HG02588 (cell line): ENCODE results near the gene NCKIPSD.
A peak's percentile ranks its signal among the peaks of the same experiment; 100 is the strongest.
"Not testable (repeated sequence)": the region's sequence is repeated elsewhere in the genome, so short reads cannot be mapped to it uniquely, and the experiment has no call there.

Source experiments
- ATAC-seq: cut with Tn5 transposase; IDR thresholded peaks from one replicate; pipeline ENCODE4 v1.9.1; 2021; ENCODE audit warnings: mild to moderate bottlenecking, moderate library complexity; ENCODE audit not compliant: unreplicated experiment

The NCKIPSD gene

DNA sequence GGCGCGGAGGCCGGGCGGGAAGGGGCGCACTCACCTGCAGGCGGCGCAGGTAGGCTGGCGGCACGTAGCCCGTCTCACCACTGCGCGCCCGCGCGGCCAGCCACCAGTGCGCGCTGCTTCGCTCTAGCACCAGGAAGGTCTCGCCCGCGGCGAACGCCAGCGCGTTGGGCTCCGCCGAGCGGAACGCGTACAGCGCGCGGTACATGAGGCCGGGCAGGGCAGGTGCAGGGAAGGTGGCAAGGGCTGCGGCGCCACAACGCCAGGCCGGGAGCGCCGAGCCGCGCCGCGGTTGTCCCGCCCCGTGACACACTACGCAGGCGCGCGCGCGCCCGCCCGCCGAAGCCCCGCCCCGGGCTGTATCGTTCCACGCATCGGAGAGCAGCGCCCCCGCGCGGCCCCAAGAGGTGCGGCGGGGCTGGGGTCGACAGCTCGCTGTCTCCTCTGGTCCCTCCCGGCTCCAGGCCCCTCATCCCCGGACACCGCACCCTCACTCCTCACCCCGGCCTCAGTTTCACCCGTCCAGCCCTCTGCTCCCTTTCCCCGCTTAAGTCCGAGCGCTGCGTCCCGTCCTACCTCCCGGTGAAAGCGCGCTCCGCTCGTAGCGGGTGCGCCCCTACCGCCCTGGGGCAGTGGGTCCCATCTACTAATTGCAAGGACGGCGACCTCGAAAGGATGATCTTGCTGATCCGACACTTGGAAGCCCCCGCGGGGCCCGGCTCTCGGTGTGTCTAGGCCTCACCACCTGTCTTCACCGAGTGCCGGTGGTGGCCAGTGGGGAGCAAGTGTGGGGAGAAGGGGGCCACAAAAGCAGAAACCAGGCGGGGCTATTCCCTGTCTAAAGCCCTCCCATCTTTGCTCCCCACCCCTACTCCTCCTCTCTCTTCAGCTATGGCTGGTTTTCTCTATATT lies at the start of gene NCKIPSD:
TSS of gene NCKIPSD (minus strand) at position 313 of the 909 bp plus-strand sequence. CDS start at position 205, 108 bp downstream.
- peak; percentile 85 for ATAC-seq

DNA sequence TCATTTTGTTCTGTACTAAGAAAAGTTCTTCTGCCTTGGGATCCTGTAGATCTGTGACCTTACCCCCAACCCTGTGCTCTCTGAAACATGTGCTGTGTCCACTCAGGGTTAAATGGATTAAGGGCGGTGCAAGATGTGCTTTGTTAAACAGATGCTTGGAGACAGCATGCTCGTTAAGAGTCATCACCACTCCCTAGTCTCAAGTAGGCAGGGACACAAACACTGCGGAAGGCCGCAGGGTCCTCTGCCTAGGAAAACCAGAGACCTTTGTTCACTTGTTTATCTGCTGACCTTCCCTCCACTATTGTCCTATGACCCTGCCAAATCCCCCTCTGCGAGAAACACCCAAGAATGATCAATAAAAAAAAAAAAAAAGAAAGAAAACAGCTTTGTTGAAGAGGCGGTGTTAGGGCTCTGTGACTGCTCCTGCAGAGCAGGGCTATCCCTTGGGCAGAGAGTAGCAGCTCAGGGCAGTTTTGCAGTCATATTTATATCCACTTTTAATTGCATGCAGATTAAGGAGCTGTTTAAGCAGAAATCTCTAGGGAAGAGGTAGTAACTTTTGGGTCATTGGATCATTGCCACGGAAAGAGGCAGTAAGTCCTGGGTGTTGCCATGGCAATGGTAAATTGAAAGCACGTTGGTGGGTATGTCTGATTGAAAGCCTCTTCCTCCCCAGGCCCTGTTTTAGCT lies 49.5 kb upstream of the NCKIPSD start:
- not testable (repeated sequence) for ATAC-seq

DNA sequence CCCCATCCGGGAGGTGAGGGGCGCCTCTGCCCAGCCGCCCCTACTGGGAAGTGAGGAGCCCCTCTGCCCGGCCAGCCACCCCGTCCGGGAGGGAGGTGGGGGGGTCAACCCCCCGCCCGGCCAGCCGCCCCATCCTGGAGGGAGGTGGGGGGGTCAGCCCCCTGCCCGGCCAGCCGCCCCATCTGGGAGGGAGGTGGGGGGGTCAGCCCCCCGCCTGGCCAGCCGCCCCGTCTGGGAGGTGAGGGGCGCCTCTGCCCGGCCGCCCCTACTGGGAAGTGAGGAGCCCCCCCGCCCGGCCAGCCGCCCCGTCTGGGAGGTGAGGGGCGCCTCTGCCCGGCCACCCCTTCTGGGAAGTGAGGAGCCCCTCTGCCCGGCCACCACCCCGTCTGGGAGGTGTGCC lies 48.8 kb upstream of the NCKIPSD start:
- not testable (repeated sequence) for ATAC-seq

DNA sequence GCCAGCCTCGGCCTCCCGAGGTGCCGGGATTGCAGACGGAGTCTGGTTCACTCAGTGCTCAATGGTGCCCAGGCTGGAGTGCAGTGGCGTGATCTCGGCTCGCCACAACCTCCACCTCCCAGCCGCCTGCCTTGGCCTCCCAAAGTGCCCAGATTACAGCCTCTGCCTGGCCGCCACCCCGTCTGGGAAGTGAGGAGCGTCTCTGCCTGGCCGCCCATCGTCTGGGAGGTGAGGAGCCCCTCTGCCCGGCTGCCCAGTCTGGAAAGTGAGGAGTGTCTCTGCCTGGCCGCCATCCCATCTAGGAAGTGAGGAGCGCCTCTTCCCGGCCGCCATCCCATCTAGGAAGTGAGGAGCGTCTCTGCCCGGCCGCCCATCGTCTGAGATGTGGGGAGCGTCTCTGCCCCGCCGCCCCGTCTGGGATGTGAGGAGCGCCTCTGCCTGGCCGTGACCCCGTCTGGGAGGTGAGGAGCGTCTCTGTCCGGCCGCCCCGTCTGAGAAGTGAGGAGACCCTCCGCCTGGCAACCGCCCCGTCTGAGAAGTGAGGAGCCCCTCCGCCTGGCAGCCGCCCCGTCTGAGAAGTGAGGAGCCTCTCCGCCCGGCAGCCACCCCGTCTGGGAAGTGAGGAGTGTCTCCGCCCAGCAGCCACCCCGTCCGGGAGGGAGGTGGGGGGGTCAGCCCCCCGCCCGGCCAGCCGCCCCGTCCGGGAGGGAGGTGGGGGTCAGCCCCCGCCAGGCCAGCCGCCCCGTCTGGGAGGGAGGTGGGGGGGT lies 48.2 kb upstream of the NCKIPSD start:
- not testable (repeated sequence) for ATAC-seq

DNA sequence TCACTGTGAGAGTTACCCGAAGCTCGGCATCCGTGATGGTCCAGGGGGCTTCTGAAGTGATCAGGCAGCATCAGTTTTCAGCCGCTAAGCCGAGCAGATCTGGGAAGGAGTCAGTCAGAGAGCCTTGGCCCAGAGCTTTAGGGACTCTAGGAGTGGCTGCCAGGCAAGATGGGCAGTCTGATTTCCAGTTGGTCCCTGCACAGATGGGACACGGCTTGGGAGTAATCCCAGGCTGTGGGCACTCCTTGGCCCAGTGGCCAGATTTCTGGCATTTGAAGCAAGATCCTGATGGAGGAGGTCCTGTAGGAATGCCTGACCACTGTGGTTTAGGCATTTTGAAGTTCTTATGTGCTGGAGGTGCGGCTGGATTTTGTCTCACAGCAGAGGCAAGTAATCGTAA lies 41.8 kb upstream of the NCKIPSD start:
- ATAC-seq, result no peak

DNA sequence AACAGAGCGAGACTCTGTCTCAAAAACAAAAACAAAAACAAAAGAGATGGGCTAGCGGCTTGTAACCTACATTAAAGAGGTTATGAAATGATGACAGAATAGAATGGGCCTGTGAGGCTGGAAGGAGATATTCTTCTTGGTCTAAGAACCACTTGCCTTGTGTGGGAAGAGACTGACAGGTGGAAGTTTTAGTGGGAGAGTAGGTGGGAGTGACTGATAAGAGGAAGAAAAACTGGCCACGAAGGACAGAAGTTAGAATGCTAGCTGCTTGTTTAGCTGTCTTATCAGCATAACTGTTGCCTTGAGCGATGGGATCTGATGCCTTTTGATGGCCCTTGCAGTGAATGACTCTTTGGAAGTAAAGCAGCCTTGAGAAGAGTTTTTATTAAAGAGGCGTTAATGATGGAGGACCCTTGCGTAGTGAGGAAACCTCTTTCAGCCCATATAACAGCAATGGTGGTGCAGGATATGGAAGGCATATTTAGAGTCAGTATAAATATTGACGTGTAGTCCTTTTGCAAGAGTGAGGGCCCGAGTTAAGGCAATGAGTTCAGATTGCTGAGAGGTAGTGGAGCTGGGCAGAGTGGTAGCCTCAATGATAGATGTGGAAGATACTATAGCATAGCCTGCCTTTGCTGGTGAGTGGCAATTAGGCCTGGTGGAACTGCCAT lies 39.6 kb upstream of the NCKIPSD start:
- not testable (repeated sequence) for ATAC-seq

DNA sequence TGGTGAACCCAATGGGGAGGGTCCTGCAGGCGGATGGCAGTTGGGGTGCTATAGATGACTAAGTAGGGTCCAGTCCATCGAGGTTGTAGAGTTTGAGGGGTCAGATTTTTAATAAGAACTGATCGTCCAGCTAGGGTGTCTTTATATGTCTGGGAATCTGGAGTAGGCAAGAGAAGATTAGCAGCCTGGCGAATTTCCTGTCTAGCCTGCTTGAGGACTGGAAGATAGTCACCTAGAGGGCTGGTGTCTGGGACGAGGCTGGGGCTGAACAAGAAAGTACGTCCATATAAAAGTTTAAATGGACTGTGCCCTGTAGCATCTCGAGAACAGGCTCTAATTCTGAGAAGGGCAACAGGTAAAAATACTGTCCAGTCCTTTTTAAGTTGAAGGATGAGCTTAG lies 38.0 kb upstream of the NCKIPSD start:
- no peak for ATAC-seq

DNA sequence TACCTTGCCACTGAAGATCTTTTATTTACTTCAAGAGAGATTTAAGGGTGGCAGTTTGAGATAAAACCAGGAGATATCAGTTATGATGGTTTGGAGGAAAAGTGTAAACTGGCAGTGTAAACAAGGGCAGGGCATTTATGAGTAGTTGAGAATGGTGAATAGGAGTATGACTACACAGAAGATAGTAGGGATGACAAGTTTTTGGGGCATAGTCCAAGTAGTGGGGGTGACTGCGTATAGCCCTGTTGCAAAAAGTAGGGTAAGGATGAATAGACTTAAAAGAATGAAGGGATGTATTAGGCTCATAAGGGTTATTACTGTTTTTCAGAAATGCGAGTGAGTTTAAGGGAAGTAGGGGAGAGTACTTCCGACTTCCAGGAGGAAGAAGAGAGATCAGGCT lies 37.6 kb upstream of the NCKIPSD start:
- not testable (repeated sequence) for ATAC-seq

DNA sequence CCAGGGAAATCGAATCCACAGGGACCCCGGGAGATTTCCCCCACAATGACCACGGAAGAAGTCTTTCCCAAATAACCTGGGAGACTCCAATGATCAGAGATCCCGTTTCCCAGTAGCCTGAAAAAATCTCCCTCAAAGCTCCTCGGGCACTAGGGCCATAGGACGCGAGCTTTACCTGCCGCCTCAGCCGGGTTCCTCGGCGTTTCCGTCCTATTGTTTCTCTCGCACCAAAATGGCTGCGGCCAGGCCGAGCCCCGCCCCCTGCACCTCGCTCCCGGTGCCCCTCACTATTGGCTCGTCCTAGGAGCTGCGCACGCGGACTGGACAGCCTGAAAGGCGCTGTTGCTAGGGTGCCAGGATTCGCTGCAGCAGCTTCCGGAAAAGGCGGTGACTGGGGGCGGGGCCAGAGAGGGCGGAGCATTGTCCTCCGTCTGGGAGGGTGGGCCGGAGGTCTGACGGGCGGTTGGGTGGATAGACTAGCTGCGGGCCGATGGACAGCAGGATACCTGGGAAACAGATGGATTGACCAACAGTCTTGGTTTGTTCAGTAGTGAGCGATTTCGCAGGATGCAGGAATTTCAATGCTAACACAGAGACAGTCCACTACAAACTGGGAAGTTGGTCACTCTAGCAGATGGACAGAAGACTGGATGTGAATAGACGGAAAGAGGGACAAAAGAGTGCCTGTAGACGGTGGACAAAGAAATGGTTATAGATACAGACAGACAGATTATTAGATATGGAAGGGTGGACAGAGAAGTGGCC lies 31.4 kb upstream of the NCKIPSD start, which contains the start of gene IP6K2:
TSS of gene IP6K2 (minus strand) at position 240 of the 765 bp plus-strand sequence. CDS start 21,930 bp downstream, outside the sequence.
- ATAC-seq, result peak; percentile 96

DNA sequence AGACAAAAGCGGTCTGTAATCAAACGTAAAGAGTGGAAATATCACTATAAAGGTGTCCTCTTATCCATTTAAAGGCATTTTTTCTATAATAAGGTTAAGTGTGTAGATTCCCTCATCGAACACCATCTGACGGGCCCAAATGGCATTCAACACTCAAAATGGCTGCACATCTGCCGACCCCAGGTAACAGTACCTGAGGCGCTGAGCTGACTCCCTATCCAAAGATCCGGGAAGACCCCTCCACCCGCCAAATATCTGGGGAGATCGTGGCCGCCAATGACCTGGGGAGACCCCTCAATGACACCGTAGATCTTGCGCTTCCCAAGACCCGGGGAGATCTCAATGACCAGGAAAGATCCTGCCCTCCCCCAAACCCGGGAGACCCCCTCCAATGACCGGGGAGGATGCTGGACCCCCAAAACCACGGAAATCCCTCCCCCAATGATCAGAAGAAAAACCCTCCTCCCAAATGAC lies 30.8 kb upstream of the NCKIPSD start:
- ATAC-seq, result no peak

DNA sequence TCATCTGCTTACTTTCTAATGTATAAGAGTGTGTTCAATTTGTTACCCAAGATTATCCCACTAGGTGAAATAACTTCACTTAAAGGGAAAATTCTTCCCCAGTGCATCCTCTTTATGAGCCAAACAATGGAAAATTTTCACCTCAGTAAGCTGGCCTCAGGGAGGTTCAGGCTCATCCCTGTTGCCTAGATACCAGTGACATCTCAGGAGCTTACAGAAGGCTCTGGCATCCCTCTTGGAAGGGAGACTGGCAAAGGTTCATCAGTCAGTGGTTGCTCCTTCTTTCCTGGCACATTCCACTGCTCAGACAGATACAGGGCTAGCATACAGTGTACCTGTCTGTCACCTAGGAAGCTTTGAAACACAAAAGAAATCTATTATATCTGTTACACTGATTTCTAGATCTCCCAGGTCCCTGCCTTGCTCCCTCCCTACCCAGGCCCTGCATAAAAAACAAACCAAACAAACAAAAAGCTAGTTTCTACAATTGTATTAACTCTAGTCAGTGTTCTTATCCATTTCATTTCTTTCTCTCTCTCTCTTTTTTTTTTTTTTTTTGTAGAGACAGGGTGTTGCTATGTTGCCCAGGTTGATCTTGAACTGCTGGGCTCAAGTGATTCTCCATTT lies 29.6 kb upstream of the NCKIPSD start:
- no peak for ATAC-seq

DNA sequence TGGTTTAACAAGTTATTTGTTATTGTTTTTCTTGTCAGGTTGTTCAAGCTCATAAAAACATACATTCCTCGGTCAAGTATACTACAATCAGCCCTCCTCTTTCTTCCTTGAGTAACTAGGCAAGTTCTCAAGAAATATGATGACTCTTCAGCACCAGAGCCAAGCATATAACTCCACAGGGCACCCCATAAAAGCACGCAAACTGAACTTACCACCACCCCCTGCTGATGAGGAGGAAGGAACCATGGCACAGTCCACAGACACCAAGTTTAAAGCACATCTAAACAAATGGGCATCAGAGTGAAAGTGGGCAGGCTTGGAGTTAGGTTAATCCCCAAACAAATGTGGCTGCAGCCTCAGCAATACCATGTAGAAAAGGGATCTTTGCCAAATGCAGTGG lies 26.0 kb upstream of the NCKIPSD start:
- no peak for ATAC-seq

DNA sequence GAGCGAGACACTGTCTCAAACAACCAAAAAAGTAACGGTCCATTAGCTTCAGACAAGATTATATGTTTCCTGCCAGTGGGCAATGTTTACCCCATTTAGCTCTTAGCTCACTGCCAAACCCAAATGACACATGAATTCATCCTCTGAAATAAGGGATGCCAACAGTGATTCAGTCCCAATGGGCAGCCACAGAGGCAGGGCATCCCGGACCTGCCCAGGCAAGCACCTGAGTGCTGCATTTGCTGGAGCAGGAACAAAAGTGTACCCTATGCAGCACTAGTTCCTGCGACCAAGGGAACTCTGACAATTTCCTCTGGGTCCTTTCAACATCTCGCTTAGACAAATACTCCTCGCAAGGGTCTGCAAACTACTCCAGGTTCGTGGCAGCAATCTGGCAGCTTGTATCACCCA lies 23.3 kb upstream of the NCKIPSD start:
- no peak for ATAC-seq

DNA sequence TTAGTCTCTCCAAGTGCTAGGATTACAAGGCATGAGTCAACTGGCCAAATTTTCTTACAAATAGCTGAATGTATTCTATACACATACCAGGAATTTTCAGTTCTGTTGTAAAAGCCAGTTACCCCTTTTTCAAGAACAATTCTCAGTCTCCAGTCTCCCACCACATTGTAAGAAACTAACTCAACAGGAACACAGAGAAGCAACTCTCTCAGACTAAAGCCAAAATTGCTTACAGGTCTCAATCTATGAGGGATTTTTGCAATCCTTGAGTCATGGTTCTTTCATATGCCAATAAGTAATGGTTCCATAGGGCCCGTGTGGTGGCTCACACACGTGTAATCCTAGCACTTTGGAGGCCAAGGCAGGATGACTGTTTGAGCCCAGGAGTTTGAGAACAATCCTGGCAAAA lies 22.8 kb upstream of the NCKIPSD start:
- ATAC-seq, result no peak

DNA sequence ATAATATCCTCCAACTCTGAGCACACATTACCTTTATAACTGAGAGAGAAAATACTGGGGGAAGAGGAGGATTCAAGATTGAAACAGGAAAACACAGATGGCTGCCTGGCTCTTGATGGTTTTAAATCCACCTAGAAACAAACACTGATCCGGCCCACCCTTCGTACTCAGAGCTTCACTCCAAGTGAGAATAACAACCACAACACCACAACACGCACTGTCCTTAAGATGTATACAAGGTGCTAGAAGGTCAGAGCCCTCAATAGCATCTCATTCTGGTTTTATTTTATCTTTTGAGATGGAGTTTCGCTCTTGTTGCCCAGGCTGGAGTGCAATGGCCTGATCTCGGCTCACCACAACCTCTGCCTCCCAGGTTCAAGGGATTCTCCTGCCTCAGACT lies 21.4 kb upstream of the NCKIPSD start:
- ATAC-seq, result no peak

DNA sequence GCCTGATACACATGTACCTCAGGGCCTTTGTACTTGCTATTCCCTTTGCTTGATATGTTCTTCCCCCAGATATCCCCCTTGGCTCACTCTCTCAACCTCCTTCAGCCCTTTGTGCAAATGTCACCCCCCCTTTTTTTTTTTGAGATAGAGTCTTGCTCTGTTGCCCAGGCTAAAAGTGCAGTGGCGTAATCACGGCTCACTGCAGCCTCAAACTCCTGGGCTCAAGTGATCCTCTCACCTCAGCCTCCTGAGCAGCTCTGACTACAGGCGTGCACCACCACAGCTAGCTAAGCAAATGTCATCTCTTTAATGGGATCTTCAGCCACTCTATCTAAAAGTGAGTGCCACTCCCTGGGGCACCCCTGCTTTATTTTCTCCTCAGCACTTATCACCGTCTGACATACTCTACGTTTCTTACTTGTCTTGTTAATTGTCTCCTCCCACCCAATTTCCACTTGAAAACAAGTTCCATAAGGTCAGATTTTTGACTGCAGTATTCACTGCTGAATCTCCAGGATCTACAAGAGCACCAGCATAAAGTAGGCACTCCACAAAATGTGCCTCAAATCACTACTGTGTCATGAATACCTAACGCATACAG lies 16.7 kb upstream of the NCKIPSD start:
- no peak for ATAC-seq

DNA sequence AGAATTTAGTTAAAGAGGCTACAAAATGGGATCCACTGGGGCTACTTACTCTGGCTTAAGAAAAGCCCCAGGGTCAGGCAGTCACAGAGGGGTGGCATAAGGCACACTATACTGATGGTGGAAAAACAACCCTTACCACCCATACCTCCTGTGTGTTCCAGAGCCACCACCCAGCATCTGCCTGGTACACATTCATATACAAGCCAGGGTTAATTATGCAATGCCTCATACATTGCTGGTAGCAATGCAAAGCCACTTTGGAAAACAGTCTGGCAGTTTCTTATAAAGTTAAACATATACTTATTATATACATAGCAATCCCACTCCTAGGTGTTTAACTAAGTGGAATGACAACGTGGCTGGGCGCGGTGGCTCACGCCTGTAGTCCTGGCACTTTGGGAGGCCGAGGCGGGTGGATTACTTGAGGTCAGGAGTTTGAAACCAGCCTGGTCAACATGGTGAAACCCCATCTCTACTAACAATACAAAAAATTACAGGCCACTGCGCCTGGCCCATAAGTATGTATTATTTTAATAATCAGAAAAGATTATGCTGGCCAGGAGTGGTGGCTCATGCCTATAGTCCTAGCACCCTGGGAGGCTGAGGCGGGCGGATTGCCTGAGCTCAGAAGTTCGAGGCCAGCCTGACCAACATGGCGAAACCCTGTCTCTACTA lies 15.2 kb upstream of the NCKIPSD start:
- no peak for ATAC-seq

DNA sequence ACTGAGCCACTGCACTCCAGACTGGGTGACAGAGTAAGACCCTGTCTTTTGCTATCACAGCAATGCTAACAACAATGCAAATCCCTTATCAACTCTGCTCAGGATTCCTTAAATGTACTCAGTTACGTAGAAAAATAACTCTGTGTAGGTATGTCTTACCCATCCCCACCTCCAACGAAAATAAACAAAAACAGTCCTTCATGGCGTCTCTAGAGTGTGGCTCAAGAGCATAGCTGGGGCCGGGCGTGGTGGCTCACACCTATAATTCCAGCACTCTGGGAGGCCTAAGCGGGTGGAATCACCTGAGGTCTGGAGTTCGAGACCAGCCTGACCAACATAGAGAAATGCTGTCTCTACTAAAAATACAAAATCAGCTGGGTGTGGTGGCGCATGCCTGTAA lies 13.2 kb upstream of the NCKIPSD start:
- ATAC-seq, result no peak
